Measurements from ENCODE around the gene CEACAM5.

The CEACAM5 gene

GRCh38 chr19:41708481-41708880 lies at the start of gene CEACAM5:
TSS of gene CEACAM5 (plus strand) at chr19:41708626. CDS start at chr19:41708732, 106 bp downstream.
- no peak for DNase-seq

GRCh38 chr19:41666075-41666474 lies 42.4 kb upstream of the CEACAM5 start:
- no peak for DNase-seq

GRCh38 chr19:41668315-41668714 lies 40.1 kb upstream of the CEACAM5 start:
- no peak for DNase-seq

- DNase-seq, result no peak
These were observed 37.7 kb upstream of the CEACAM5 start for GRCh38 chr19:41670755-41671154.

- no peak for DNase-seq
These were observed 36.9 kb upstream of the CEACAM5 start for GRCh38 chr19:41671486-41671885.

DNA sequence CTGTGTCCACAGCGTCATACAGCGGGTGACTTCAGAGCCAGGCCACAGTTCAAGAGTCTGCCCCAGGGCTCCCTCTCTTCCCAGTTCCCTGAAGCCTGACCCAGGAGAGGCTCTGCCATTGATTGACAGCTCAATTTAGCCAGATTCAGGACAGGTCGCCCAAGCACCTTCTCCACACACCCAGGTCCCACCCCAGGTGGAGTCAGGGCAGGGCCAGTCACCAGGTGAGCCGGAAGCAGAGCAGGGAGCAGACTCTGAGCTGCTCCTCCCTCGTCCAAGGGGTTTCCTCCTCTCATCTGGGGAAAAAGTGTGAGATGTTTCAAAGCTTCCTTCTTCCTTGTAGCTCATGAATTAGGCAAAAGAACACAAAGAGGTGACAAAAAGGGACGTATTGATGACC lies 26.0 kb upstream of the CEACAM5 start:
- no peak for DNase-seq

DNA sequence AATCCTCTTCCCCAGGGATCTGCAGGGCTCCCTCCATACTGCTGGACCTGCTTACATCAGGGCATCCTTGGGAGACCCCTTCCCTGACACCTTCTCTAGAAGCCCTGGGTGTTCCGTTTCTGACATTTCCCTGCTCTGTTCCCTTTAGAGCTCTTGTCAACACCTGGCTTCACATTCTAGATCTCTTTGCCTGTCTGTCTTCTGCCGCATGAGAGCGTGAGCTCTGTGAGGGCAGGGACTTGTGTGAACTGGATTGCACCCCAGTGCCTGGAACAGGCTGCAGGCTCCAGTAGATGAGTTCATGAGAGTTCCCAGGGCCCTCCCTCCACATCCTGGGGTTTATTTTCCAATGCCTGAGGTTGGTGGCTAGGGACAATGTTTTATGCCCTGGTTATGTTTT lies 21.0 kb upstream of the CEACAM5 start:
- no peak for DNase-seq

DNA sequence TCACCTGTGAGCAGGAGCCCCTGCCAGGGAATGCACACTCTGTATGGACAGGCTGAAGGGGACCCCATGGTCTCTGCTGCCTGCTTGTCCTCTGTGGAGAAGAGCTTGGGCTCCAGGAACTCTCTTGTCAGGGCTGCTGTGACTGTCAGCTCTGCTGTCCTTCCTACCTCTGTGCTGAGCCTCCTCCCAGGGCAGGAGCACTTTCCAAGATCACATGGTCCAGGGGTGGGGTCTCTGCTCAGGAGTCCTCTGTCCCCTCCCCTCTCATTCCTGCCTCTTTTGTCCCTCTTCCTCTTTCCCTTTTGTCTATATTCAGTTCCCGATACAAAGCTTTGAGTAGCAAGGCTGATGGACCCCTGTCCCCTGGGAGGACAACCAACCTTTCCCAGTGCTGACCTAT lies 20.3 kb upstream of the CEACAM5 start, which contains the start of gene CEACAM7:
CEACAM7 (minus strand) TSS at position 173 of the 400 bp plus-strand sequence; CDS start at position 68, 105 bp downstream.
- no peak for DNase-seq

- DNase-seq, result no peak
These were observed 19.7 kb upstream of the CEACAM5 start for GRCh38 chr19:41688687-41689086.

DNA sequence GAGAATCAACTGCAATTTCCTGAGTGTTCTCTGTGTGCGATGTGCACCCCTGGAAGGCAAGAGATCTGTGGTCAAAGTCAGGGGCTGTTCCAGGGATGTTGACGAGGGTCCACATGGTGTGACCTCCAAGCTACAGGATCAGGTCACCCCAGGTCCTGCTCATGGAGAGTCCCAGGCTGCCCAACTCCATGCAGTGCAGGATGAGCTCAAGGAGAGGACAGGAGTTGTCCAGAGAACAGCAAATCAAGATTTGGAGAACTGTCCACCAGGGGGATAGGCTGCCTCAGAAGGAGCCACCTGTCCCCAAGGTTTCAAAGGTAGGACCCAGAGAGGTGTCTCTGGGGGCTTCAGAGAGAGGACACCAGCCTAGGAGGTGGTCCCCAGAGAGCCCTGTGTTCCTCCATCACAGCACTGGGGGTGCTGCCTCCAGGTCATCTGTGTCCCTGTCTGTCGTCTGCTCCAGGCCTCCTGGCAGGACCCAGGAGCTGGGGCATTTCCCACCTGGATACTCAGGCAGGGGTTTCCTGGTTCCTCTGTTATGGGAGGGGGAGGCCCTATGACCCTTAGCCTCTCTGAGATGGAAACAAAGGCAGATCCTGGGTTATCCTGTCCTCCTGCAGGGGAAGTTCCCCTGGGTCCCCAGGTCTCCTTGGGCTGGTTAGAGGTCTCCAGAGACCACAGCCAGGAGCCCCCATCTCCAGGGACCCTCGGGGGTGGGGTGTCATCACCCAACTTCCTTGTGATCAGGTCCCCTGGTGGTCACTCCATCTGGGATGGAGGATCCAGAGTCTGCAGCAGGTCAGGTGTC lies 18.2 kb upstream of the CEACAM5 start:
- DNase-seq, result no peak

- no peak for DNase-seq
These were observed 17.7 kb upstream of the CEACAM5 start for GRCh38 chr19:41690801-41691065.

GRCh38 chr19:41691268-41691970 lies 17.0 kb upstream of the CEACAM5 start:
- no peak for DNase-seq

DNA sequence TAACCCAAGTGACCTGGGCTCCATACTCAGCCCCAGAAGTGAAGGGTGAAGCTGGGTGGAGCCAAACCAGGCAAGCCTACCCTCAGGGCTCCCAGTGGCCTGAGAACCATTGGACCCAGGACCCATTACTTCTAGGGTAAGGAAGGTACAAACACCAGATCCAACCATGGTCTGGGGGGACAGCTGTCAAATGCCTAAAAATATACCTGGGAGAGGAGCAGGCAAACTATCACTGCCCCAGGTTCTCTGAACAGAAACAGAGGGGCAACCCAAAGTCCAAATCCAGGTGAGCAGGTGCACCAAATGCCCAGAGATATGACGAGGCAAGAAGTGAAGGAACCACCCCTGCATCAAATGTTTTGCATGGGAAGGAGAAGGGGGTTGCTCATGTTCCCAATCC lies 14.2 kb upstream of the CEACAM5 start:
- DNase-seq, result no peak

DNA sequence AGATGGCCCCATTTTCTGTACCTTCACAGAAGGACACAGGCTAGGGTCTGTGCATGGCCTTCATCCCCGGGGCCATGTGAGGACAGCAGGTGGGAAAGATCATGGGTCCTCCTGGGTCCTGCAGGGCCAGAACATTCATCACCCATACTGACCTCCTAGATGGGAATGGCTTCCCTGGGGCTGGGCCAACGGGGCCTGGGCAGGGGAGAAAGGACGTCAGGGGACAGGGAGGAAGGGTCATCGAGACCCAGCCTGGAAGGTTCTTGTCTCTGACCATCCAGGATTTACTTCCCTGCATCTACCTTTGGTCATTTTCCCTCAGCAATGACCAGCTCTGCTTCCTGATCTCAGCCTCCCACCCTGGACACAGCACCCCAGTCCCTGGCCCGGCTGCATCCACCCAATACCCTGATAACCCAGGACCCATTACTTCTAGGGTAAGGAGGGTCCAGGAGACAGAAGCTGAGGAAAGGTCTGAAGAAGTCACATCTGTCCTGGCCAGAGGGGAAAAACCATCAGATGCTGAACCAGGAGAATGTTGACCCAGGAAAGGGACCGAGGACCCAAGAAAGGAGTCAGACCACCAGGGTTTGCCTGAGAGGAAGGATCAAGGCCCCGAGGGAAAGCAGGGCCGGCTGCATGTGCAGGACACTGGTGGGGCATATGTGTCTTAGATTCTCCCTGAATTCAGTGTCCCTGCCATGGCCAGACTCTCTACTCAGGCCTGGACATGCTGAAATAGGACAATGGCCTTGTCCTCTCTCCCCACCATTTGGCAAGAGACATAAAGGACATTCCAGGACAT lies 13.4 kb upstream of the CEACAM5 start:
- no peak for DNase-seq

GRCh38 chr19:41695745-41696144 lies 12.7 kb upstream of the CEACAM5 start:
- no peak for DNase-seq

- no peak for DNase-seq
These were observed 11.8 kb upstream of the CEACAM5 start for GRCh38 chr19:41696402-41697197.

- DNase-seq, result no peak
These were observed 11.1 kb upstream of the CEACAM5 start for GRCh38 chr19:41697198-41697855.

GRCh38 chr19:41698746-41699230 lies 9.6 kb upstream of the CEACAM5 start:
- DNase-seq, result no peak

- no peak for DNase-seq
These were observed 9.0 kb upstream of the CEACAM5 start for GRCh38 chr19:41699231-41699967.

- DNase-seq, result no peak
These were observed 8.5 kb upstream of the CEACAM5 start for GRCh38 chr19:41699968-41700323.
